Nephron (organoid): ENCODE data around the gene AP5S1.
A peak's percentile ranks its signal among the peaks of the same experiment; 100 is the strongest.

Experiments used
- H3K27ac Mint-ChIP-seq, 3 experiments: 2 replicates each; pipeline ENCODE4 v1.8.0; 2020; ENCODE audit warnings: mixed read lengths in 3 of 3, mild to moderate bottlenecking in 2 of 3, moderate library complexity in 1 of 3
- H3K27me3 Mint-ChIP-seq: 2 replicates; pipeline ENCODE4 v1.8.0; 2021; ENCODE audit warnings: low read depth, mild to moderate bottlenecking, moderate library complexity, mixed read lengths
- H3K36me3 Mint-ChIP-seq: 2 replicates; pipeline ENCODE4 v1.8.0; 2020; ENCODE audit warnings: low read depth, mixed read lengths
- H3K4me1 Mint-ChIP-seq: 2 replicates; pipeline ENCODE4 v1.8.0; 2020; ENCODE audit warnings: mixed read lengths
- H3K4me3 Mint-ChIP-seq, 3 experiments: 2 replicates each; pipeline ENCODE4 v1.8.0; 2020; ENCODE audit warnings: mild to moderate bottlenecking in 3 of 3, mixed read lengths in 3 of 3, moderate library complexity in 2 of 3
- H3K9me3 Mint-ChIP-seq: 2 replicates; pipeline ENCODE4 v1.8.0; 2020; ENCODE audit warnings: mixed read lengths
- CTCF ChIP-seq, 3 experiments: fragments of 200-600 bp; sonication (generic); IDR thresholded peaks; one replicate each; pipeline ENCODE4 v1.5.0; 2021; ENCODE audit warnings: antibody characterized with exemption in 3 of 3; ENCODE audit not compliant: unreplicated experiment in 3 of 3

AP5S1 gene

GRCh38 chr20:3800256-3800877 lies 20.0 kb upstream of the AP5S1 start:
- H3K27ac Mint-ChIP-seq: peak overlapping the region; percentile 97 to 99 (median 98)
- H3K9me3 Mint-ChIP-seq: no peaks in the 10 kb centered on the region
- peaks cover 26% of the 10 kb centered on the region for H3K36me3 Mint-ChIP-seq
- H3K4me1 Mint-ChIP-seq: peaks cover 73% of the 10 kb centered on the region
- peaks cover 4% of the 10 kb centered on the region for H3K27me3 Mint-ChIP-seq
- TF ChIP-seq CTCF (IDR thresholded peaks at IDR 0.05; ENCODE audit: unreplicated experiment in 3 of 3): no peak
- peak overlapping the region in 2 of 3 experiments; percentile 44 to 49 for H3K4me3 Mint-ChIP-seq

GRCh38 chr20:3800878-3801260 lies 19.5 kb upstream of the AP5S1 start:
- no peak for TF ChIP-seq CTCF (IDR thresholded peaks at IDR 0.05; ENCODE audit: unreplicated experiment in 3 of 3)
- H3K4me3 Mint-ChIP-seq: no peak overlapping the region
- H3K36me3 Mint-ChIP-seq: peaks cover 29% of the 10 kb centered on the region
- peaks cover 73% of the 10 kb centered on the region for H3K4me1 Mint-ChIP-seq
- peak overlapping the region in 1 of 3 experiments; percentile 97 for H3K27ac Mint-ChIP-seq
- H3K9me3 Mint-ChIP-seq: no peaks in the 10 kb centered on the region
- H3K27me3 Mint-ChIP-seq: peaks cover 4% of the 10 kb centered on the region

DNA sequence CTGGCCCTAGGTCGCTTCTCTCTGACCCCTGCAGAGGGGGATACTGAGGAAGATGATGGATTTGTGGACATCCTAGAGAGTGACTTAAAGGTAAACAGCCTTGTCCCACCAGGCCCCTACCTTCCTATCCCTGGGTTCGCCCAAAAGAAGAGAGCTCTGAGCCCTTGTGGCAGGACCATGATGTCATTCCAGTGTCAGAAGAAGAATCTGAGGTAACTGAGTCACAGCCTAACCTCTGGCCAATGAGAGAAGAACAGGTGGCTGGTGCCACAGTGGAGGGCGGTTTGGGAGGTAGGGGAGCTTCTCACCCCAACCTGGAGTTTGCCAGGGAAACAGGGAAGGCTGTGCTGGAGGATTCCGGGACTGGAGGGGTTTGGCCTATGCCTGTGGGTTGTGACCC lies 19.0 kb upstream of the AP5S1 start:
- Mint-ChIP-seq H3K36me3 (peaks cover 33% of the 10 kb centered on the region), H3K27ac (peak overlapping the region in 1 of 3 experiments; percentile 97), H3K9me3 (no peaks in the 10 kb centered on the region), H3K27me3 (peaks cover 4% of the 10 kb centered on the region), H3K4me1 (peaks cover 70% of the 10 kb centered on the region), H3K4me3 (no peak overlapping the region)
- no peak for TF ChIP-seq CTCF (IDR thresholded peaks at IDR 0.05; ENCODE audit: unreplicated experiment in 3 of 3)

DNA sequence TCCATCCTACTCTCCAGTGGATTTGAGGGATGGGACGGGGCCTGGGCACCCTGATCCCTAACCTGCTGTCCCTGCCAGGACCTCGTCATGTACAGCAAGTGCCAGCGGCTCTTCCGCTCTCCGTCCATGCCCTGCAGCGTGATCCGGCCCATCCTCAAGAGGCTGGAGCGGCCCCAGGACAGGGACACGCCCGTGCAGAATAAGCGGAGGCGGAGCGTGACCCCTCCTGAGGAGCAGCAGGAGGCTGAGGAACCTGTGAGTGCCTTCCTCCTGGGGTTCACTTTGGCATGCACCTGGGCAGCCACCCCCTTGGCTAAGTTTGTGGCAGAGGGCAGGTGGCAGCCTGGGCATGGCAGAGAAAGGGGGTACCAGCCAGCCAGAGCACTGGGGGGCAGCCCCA lies 18.5 kb upstream of the AP5S1 start:
- H3K36me3 Mint-ChIP-seq: peaks cover 33% of the 10 kb centered on the region
- no peak for TF ChIP-seq CTCF (IDR thresholded peaks at IDR 0.05; ENCODE audit: unreplicated experiment in 3 of 3)
- H3K27me3 Mint-ChIP-seq: peaks cover 4% of the 10 kb centered on the region
- H3K4me1 Mint-ChIP-seq: peaks cover 70% of the 10 kb centered on the region
- H3K27ac Mint-ChIP-seq: no peak overlapping the region
- no peaks in the 10 kb centered on the region for H3K9me3 Mint-ChIP-seq
- no peak overlapping the region for H3K4me3 Mint-ChIP-seq

DNA sequence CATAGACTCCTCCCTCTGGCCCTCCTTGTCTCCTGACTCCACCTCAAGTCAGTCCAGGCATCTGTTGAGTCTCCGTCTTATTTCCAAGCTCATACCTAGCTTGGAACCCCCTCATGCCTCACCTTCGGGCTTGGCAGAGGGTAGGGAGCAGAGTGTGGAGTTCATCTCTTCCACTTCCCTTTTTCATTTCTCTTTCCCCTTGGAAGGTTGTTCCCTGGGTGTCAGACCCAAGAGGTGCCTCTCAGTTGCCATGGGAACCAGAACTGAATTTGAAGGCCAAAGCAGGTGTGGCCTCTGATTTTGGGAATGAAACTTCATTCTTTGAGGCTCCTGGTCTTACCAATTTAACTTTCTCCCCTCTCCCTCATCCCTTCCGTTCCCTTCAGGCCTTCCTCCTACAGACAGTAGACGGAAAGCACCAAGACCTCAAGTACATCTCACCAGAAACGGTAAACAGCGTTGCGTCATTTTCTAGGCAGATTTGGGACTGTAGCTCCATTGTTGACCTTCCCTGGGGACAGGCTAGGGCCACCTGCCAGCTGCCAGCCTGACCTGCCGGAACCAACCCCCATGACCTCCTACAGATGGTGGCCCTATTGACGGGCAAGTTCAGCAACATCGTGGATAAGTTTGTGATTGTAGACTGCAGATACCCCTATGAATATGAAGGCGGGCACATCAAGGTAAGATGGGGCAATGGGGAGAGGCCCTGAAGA lies 17.7 kb upstream of the AP5S1 start:
- H3K36me3 Mint-ChIP-seq: peaks cover 33% of the 10 kb centered on the region
- H3K4me3 Mint-ChIP-seq: peak overlapping the region in 2 of 3 experiments; percentile 32 to 53
- peaks cover 70% of the 10 kb centered on the region for H3K4me1 Mint-ChIP-seq
- no peak for TF ChIP-seq CTCF (IDR thresholded peaks at IDR 0.05; ENCODE audit: unreplicated experiment in 3 of 3)
- H3K27ac Mint-ChIP-seq: peak overlapping the region in 2 of 3 experiments; percentile 59 to 74
- no peaks in the 10 kb centered on the region for H3K9me3 Mint-ChIP-seq
- H3K27me3 Mint-ChIP-seq: peaks cover 4% of the 10 kb centered on the region
